ENCODE results near the gene KCNK1.

KCNK1 gene

GRCh38 chr1:233613252-233614172 is at the start of gene KCNK1:
Gene KCNK1, plus strand, starts transcription at chr1:233614106. Its CDS starts 66 bp downstream, at chr1:233614172.
- DNase-seq = peak; percentile 22

- no peak for DNase-seq
Observed at GRCh38 chr1:233565313-233565712, 48.6 kb upstream of the KCNK1 start.

DNA sequence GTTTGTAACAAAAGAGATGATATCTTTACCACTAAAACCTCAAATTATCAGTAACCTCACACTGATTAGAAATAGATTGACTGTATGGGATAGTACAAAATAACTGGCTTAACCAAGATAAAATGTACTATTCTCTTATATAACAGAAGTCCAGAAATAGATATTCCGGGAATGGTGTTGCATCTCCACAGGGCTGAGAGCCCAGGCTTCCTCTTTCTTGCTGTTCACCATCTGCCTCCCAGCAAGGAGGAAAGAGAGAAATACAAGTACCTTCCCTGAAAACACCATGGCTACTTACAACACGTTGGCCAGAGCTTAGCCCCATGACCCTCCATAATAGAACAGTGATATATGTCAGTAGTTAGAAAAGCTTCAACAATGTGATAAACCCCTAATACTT is 47.0 kb upstream of the KCNK1 start:
- DNase-seq = no peak

- DNase-seq = no peak
Observed at GRCh38 chr1:233569636-233570035, 44.3 kb upstream of the KCNK1 start.

- no peak for DNase-seq
Observed at GRCh38 chr1:233570216-233570615, 43.7 kb upstream of the KCNK1 start.

DNA sequence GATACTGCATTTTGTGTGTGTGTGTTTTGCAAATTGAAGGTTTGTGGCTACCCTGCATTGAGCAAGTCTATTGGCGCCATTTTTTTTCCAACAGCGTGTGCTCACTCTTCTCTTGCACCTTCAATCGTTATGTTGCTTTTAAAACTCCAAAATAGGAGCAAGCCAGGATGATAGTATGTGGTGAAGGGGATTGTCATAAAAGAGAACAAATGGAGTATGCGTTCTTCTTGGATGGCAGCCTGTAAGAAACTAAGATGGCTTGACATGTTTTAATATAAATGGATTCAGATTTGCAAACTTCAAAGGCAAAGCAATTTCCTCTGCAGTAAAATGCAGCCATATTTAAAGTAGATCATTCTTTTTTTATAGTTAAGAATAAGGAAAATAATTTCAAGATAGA is 43.2 kb upstream of the KCNK1 start:
- no peak for DNase-seq

GRCh38 chr1:233572896-233573295 is 41.0 kb upstream of the KCNK1 start:
- no peak for DNase-seq

- no peak for DNase-seq
Observed at GRCh38 chr1:233575450-233575849, 38.5 kb upstream of the KCNK1 start.

DNA sequence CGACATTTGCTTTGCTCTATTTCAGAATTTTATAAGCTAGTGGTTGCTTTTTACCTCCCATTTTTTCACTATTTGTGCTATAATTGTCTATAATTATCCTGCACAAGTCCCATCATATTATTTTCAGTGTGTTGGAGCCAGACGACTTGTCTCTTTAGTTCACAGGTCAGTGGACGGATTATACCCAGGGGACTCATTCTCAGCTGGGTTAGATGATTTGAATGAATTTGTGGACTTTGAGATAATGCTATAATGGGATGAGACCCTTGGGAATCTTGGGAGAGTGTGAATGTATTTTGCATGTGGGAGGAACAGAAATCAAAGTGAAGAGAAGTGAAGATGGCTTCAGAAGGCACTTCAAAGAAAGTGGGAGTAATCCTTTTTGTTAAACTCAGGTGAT is 31.5 kb upstream of the KCNK1 start:
- DNase-seq = no peak

- no peak for DNase-seq
Observed at GRCh38 chr1:233584376-233584775, 29.5 kb upstream of the KCNK1 start.

GRCh38 chr1:233584931-233585330 is 29.0 kb upstream of the KCNK1 start:
- no peak for DNase-seq

- no peak for DNase-seq
Observed at GRCh38 chr1:233586301-233586700, 27.6 kb upstream of the KCNK1 start.

DNA sequence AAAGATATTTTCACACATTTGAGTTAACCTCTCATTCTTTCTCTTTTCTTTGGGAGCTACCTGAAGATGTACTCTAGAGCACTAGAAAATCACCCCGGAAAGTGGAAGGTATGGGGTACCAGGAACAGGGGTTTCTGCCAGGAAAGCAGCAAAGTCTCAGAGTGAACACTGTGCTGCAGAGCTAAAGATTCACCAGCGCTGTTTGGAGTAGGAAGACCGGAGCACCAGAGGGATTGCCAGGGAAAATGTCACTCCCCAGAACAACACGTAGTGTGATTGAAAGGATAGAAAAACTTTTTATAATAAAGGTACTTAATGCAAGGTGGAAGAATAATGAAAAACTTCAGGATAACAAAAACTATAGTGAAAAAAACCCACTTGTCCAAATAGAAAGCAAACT is 26.7 kb upstream of the KCNK1 start:
- no peak for DNase-seq

GRCh38 chr1:233587958-233588799 is 25.7 kb upstream of the KCNK1 start:
- DNase-seq = peak; percentile 34

- DNase-seq = no peak
Observed at GRCh38 chr1:233597489-233597901, 16.4 kb upstream of the KCNK1 start.

GRCh38 chr1:233598891-233599541 is 14.9 kb upstream of the KCNK1 start:
- no peak for DNase-seq

DNA sequence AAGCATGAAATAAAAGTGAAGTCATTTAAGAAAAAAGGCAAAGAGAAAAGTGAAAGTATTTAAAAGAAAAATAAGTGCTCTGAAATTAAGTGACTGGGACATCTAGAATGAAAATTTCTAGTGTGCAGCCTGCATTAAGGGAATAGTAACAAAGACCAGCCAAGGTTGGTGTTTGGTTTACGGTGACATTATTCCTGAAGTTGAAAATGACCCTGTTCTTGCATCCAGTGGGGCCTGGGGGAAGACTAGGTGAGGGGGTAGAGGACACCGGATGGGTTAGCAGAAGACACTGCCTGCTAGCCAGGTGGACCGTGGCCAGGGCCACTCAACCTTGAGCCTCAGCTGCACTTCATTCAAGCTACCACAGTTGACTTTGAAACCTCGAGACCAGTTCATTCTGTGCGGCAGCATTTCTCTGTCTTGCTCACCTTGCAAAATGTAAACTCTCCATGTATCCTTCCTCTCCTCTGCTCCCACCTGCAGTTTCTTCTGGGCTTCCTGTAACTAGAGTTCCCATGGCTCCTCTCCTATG is 14.3 kb upstream of the KCNK1 start:
- no peak for DNase-seq

- no peak for DNase-seq
Observed at GRCh38 chr1:233600488-233600887, 13.4 kb upstream of the KCNK1 start.

DNA sequence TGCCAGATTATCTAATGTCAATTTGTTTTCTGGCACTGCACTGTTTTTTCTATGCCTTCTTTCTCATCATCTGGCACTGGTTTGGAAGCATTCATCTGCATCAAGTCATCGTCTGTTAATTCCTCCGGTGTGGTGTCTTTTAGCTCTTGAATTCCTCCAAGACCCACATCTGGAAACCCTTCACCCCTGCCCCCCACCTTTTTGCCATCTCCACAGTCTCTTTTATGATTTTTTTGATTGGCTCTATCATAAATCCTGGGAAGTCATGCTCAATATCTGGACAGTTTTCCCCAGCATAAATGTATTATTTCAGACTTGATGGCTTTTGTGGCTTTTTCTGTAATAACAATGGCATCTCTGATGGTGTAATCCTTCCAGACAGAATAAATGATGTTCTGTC is 10.4 kb upstream of the KCNK1 start:
- DNase-seq = no peak

- DNase-seq = no peak
Observed at GRCh38 chr1:233605205-233605604, 8.7 kb upstream of the KCNK1 start.

GRCh38 chr1:233606813-233607212 is 7.1 kb upstream of the KCNK1 start:
- DNase-seq = no peak

- no peak for DNase-seq
Observed at GRCh38 chr1:233607252-233608119, 6.4 kb upstream of the KCNK1 start.

Measured in COR-L47 (cell line).